Stimulated activated CD8-positive, alpha-beta memory T cell treated with anti-CD3 and anti-CD28 coated beads, Interleukin-15, amount 100 ng/mL, for 48 hours (primary cell): ENCODE measurements around the gene AHDC1.

Experiments
- DNase-seq, 2 donors: peaks; one replicate each; pipeline ENCODE4 v3.0.0-alpha.2; 2020; ENCODE audit warnings: low read depth in 2 of 2

The AHDC1 gene

GRCh38 chr1:27489501-27489972 is 114.4 kb downstream of the AHDC1 start:
- DNase-seq, result no peak

- no peak for DNase-seq
These were observed 115.7 kb downstream of the AHDC1 start for GRCh38 chr1:27487966-27488884.

- no peak for DNase-seq
These were observed 118.6 kb downstream of the AHDC1 start for GRCh38 chr1:27485363-27485762.
